WI38 (cell line): Measurements from ENCODE around the gene PARP1.
A peak's percentile ranks its signal among the peaks of the same experiment; 100 is the strongest.
"Not testable (repeated sequence)": the region's sequence is repeated elsewhere in the genome, so short reads cannot be mapped to it uniquely, and the experiment has no call there.

Source experiments
- H3K4me3 ChIP-seq: 2 replicates; pipeline ENCODE4 v1.5.1; 2011; ENCODE audit warnings: low read depth, mild to moderate bottlenecking, control low read depth, low read length
- TF ChIP-seq, protein P1 (sequence below): IDR thresholded peaks from 2 replicates; pipeline ENCODE4 v1.5.1; 2012; ENCODE audit warnings: low read depth, mild to moderate bottlenecking, control low read depth, low read length

PARP1 gene

DNA sequence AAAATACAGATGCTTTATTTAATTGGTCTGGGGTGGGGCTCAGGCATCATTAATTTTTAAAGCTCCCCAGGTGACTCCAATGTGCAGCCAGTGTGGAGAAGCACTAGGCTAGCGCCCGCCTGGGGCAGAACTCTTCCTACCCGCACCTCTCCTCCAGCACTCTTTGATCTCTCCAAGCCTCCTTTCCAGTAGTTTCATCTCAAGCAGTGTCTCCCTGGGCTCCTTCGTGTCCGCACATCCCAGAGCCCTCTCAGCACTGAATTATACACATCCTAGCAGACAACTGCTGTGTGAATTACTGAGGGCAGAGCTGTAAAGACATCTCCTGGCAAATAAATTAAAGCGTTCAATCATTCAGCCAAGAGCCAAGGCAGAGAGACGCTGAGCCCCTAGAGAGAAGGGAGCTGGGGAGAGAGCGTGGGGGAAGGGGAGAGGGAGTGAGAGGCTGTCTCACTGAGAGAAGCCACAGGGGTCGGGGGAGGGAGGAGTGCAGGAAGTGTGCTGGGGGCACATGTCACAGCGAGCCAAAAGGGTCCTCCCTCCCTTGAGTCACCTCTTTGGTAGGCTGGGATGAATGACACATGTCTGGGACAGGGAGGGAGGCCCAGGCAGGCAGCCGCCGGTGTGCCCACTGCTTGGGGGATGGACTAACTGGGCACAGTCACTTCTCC, 21.0 kb upstream of the PARP1 start:
- no peak overlapping the region for H3K4me3 ChIP-seq

DNA sequence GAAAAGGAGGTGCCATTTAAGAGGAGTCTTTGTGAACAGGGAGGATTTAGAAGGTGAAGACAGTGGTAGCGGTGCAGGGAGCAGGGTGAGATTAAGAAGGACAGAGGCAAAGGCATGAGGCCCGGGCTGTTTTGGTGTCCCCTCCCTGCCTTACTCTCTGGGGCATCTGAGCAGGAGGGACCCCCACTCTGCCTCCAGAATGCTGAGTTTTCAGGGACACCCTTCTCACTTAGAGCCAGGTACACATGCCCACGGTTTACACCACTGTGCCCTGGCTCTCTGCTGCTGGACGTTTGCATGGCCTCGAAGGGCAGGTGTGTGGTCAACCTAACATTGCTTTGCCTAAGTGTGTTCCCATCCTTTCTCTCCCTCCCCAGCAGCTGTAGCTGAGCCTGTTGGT, 20.5 kb upstream of the PARP1 start:
- TF ChIP-seq, protein P1, sequence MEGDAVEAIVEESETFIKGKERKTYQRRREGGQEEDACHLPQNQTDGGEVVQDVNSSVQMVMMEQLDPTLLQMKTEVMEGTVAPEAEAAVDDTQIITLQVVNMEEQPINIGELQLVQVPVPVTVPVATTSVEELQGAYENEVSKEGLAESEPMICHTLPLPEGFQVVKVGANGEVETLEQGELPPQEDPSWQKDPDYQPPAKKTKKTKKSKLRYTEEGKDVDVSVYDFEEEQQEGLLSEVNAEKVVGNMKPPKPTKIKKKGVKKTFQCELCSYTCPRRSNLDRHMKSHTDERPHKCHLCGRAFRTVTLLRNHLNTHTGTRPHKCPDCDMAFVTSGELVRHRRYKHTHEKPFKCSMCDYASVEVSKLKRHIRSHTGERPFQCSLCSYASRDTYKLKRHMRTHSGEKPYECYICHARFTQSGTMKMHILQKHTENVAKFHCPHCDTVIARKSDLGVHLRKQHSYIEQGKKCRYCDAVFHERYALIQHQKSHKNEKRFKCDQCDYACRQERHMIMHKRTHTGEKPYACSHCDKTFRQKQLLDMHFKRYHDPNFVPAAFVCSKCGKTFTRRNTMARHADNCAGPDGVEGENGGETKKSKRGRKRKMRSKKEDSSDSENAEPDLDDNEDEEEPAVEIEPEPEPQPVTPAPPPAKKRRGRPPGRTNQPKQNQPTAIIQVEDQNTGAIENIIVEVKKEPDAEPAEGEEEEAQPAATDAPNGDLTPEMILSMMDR: no peak
- no peak overlapping the region for H3K4me3 ChIP-seq

More for the DNA sequence above, 21.0 kb upstream of the PARP1 start:
- TF ChIP-seq, protein P1: no peak

DNA sequence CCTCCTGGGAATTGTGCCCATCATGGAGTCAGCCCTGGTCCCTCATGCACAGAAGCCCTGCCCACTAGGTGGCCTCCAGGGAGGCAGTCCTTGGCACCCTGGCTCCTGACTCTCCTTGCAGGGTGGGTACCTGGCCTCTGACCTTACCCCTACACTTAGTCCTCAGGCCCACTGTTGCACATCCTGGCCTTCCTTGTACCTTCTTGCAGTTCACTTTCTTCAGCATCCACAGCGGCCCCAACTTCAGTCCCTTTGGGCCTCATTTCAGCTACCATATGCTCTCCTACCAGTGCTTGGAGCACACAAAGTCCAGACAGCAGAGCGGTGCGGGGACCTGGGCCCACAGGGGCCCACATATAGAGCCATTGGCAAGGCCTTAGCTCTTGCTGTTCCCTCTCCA, 19.2 kb upstream of the PARP1 start:
- TF ChIP-seq, protein P1: no peak
- no peak overlapping the region for H3K4me3 ChIP-seq

DNA sequence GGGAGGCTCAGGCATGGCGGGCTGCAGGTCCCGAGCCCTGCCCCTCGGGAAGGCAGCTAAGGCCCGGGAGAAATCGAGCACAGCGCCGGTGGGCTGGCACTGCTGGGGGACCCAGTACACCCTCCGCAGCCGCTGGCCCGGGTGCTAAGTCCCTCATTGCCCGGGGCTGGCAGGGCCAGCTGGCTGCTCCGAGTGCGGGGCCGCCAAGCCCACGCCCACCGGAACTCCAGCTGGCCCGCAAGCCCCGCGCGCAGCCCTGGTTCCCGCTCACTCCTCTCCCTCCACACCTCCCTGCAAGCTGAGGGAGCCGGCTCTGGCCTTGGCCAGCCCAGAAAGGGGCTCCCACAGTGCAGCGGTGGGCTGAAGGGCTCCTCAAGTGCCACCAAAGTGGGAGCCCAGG, 18.5 kb upstream of the PARP1 start:
- H3K4me3 ChIP-seq: not testable (repeated sequence)

DNA sequence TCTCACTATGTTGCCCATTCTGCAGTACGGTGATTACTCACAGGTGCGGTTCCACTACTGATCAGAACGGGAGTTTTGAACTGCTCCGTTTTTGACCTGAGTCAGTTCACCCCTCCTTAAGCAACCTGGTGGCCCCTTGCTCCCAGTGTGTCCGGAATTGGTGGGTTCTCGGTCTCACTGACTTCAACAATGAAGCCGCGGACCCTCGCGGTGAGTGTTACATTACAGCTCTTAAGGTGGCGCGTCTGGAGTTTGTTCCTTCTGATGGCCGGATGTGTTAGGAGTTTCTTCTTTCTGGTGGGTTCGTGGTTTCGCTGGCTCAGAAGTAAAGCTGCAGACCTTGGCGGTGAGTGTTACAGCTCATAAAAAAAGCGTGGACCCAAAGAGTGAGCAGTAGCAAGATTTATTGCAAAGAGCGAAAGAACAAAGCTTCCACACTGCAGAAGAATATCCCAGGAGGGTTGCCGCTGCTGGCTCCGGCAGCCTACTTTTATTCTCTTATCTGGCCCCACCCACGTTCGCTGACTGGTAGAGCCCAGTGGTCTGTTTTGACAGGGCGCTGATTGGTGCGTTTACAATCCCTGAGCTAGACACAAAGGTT, 17.6 kb upstream of the PARP1 start:
- TF ChIP-seq, protein P1: no peak
- no peak overlapping the region for H3K4me3 ChIP-seq

DNA sequence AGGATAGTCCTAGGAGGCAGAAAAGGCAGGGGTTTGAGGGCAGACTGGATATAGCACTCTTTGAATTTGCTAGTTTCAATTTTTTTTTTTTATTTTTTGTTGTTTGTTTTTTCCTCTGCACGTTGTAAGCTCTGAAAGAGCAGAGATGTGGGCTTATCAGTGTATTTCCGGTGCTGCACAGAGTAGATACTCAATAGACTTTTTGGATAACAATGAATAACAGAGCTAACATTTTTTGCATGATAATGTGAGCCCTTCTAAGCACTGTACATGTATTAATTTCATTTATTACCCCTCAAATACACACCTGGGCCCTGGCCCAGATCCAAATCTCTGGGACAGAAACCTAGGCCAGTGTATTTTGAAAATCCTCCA, 17.1 kb upstream of the PARP1 start:
- TF ChIP-seq, protein P1: no peak
- H3K4me3 ChIP-seq: no peak overlapping the region

DNA sequence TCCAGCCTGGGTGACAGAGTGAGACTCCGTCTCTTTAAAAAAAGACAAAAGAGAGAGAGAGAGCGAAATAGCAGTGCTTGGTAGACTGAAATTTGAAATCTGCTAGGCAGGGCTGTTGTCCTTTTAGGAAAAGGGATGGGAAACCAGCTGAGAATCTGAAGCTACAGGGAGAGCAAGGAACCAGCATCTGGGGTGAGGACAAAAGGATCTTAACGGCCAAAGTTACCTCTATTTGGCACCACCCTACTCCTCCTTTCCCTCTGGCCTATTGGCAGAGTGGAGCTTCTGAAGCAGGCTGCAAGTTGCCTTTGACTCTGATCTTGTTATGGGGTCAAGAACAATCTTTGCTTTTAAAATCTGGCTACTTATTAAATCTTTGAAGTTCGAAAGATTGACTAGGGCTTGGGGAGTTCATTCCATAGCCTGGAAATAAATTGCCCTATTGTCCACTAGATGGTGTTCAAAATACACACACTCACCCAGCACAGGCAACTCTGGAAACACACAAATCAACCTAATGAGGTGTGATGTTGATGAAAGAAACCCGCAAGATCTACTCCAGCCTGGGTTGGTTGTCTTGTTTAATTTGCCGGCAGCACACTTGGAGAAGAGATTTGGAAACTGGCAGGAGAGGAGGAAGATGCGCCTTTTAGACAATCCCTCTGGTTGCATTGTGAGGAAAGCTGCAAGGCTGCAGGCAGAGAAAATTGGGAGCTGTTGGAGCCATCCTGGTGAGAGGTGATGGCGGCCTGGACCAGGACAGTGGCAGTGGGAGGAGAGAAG, 16.5 kb upstream of the PARP1 start:
- H3K4me3 ChIP-seq: no peak overlapping the region
- TF ChIP-seq, protein P1: peak; percentile 23; the same call in 1 of the 2 replicates
